ENCODE results near the gene METTL21A.

- TF ChIP-seq CTCF (IDR thresholded peaks at IDR 0.05; ENCODE audit: low read depth, low read length) (no peak), EZH2phosphoT487 (IDR thresholded peaks at IDR 0.05; ENCODE audit: low read depth) (no peak)
These were observed 59.3 kb downstream of the METTL21A start for GRCh38 chr2:207565736-207566500.
